Upper lobe of left lung (tissue), 6 donors: ENCODE measurements around the gene AKR1B15. TPM values are rescaled to one million over a fixed set of nuclear protein-coding genes. Genes with fewer than 3 reads are reported as not detected.
A peak's percentile ranks its signal among the peaks of the same experiment; 100 is the strongest.

Experiments
- ATAC-seq, 2 donors: fragments of 200-7000 bp; cut with Tn5 transposase; one replicate each; pipeline ENCODE4 v1.9.1; 2022; ENCODE audit warnings: mild to moderate bottlenecking in 2 of 2, moderate library complexity in 2 of 2; ENCODE audit not compliant: low FRiP score in 2 of 2
- DNase-seq, 2 donors: peaks; one replicate each; pipeline ENCODE4 v3.0.0-alpha.2; 2019 to 2020
- H3K27ac ChIP-seq, 4 donors: fragments of 200-600 bp; sonication (generic); one replicate each; pipeline ENCODE4 v1.5.1; 2016 to 2019
- H3K27me3 ChIP-seq, 4 donors: fragments of 200-600 bp; sonication (generic); one replicate each; pipeline ENCODE4 v1.5.1; 2017 to 2019
- H3K36me3 ChIP-seq, 4 donors: fragments of 200-600 bp; sonication (generic); one replicate each; pipeline ENCODE4 v1.5.1; 2016 to 2019
- H3K4me1 ChIP-seq, 4 donors: fragments of 200-600 bp; sonication (generic); one replicate each; pipeline ENCODE4 v1.5.1; 2018 to 2019
- H3K4me3 ChIP-seq, 4 donors: fragments of 200-600 bp; sonication (generic); one replicate each; pipeline ENCODE4 v1.5.1; 2017 to 2019; ENCODE audit warnings: mild to moderate bottlenecking in 2 of 4, moderate library complexity in 1 of 4
- H3K9me3 ChIP-seq, 4 donors: fragments of 200-600 bp; sonication (generic); one replicate each; pipeline ENCODE4 v1.5.1; 2018 to 2019
- EP300 ChIP-seq, 4 donors: sonication (generic); formaldehyde crosslinking; IDR thresholded peaks; one replicate each; pipeline ENCODE4 v1.5.1; 2017; ENCODE audit warnings: antibody characterized with exemption in 4 of 4, control low read depth in 2 of 4
- POLR2A ChIP-seq, 4 donors: fragments of 450-650 bp; IDR thresholded peaks; one replicate each; pipeline ENCODE4 v1.5.1; 2016 to 2017; ENCODE audit warnings: antibody characterized with exemption in 4 of 4, mild to moderate bottlenecking in 2 of 4
- POLR2AphosphoS5 ChIP-seq, 2 donors: sonication (generic); formaldehyde crosslinking; IDR thresholded peaks; one replicate each; pipeline ENCODE4 v1.5.1; 2017; ENCODE audit warnings: antibody characterized with exemption in 2 of 2
- WGBS, 2 donors: methylation state at CpG; one replicate each; pipeline ENCODE4 v1.1.5; 2017 to 2018; 5-methylcytosine and 5-hydroxymethylcytosine counted together
- total RNA-seq, 6 donors: library from RNA; depleted of rRNA in 4 of 6; stranded (reverse); fragments of >200 nt in 4 of 6; gene quantifications; one replicate each; pipeline versions ENCODE4 v1.1.0 to v1.2.1, GENCODE V29; 2016 to 2021
- TF ChIP-seq, protein P1 (sequence below), 6 experiments: fragments of 450-650 bp in 4 of 6; fragments of 200-600 bp in 2 of 6; sonication (generic) in 2 of 6; IDR thresholded peaks; one replicate each; pipeline ENCODE4 v1.5.1; 2016 to 2019; ENCODE audit warnings: antibody characterized with exemption in 6 of 6
- donor health status: DM: no; HTN: no; CAD: no; lungs with moderate emphysema.
- donor health status: DM: no; HTN: yes; CAD: no; lungs with severe emphysema.

The AKR1B15 gene
- total RNA-seq, 6 donors from 2014 or later = not detected

DNA sequence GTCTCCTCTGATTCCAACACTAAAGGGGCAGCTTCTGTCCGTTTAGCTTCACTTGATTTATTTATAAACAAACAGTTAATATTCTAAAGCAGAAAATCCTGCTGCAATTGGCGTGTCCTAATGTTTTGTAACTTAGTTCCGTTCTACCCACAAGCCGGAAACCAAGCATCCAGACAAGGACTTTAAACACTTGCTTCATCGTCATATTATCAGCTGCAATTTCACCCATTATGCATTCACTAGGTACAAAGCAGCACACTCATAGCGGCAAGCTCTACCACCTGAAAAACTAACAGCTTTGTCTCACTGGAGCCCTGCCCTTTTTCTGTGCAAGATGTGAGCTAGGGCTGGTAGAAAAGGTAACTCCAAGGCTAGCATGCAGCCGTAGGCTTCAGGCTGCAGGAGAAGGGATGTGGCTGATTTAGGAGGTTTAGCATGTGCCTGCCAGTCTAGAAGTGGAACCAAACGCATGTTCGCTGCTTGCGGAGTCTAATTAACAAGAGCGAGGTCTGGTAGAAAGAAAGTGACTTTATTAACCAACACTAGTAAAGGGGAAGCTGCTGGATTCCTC is 54.1 kb downstream of the AKR1B15 start:
- Histone ChIP-seq H3K4me1 (peaks cover 8 to 14% (median 10%) of the 10 kb centered on the region in 4 donors), H3K9me3 (no peaks in the 10 kb centered on the region), H3K27me3 (no peaks in the 10 kb centered on the region), H3K27ac (peak overlapping the region in 3 of 4 donors; percentile 21 to 69 (median 67)), H3K36me3 (no peaks in the 10 kb centered on the region), H3K4me3 (peak overlapping the region in 2 of 4 donors; percentile 0 to 2)
- no peak for ATAC-seq
- no peak for TF ChIP-seq EP300 (IDR thresholded peaks at IDR 0.05)
- TF ChIP-seq, protein P1, sequence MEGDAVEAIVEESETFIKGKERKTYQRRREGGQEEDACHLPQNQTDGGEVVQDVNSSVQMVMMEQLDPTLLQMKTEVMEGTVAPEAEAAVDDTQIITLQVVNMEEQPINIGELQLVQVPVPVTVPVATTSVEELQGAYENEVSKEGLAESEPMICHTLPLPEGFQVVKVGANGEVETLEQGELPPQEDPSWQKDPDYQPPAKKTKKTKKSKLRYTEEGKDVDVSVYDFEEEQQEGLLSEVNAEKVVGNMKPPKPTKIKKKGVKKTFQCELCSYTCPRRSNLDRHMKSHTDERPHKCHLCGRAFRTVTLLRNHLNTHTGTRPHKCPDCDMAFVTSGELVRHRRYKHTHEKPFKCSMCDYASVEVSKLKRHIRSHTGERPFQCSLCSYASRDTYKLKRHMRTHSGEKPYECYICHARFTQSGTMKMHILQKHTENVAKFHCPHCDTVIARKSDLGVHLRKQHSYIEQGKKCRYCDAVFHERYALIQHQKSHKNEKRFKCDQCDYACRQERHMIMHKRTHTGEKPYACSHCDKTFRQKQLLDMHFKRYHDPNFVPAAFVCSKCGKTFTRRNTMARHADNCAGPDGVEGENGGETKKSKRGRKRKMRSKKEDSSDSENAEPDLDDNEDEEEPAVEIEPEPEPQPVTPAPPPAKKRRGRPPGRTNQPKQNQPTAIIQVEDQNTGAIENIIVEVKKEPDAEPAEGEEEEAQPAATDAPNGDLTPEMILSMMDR (IDR thresholded peaks at IDR 0.05) = no peak
- no peak for TF ChIP-seq POLR2A (IDR thresholded peaks at IDR 0.05)
- TF ChIP-seq POLR2AphosphoS5 (IDR thresholded peaks at IDR 0.05) = no peak
- WGBS, 2 donors = 31 to 38% methylated on average over 11 of the region's 11 CpGs
- peak in 1 of 2 donors; percentile 25 for DNase-seq

DNA sequence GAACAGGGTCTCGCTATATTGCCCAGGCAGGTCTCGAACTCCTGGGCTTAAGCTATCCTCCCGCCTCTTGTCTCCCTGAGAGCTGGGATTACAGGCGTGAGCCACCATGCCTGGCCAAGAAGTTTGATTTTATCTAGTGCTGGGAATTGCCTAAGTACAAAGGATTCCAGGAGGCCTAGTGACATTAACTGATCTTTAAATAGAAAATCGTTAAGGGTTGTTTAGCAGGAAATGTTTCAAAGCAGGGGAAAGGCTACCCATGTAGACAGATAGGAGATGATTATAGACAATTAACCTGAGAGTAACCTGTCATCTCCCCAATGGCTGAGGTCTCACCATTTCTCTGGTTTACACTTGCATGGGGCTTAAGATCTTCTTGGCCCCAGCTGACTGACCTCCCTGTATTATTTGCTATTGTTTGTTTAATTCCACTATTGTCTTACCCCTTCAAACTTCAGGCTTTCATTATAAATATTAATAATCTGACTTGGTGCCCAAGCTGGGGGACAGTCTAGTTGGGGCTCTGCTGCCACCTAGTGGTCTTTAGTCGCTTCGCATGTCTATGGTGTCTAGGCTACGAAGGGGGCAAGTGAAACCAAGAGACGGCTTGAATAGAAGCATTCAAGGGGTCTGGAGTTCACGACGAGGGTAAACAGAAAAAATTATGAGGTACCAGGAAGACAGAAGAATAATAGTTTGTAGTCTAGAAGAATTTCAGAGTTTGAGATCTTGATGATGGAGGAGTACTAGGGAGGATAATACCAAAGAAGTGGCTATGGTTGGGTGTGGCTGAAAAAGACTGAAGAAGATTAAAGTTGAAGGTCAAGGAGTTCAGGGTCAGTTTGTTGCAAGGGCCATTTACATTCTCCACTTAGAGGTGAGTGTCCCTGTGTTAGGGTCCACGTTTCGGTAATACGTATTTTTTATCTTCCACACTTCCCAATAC is 57.3 kb downstream of the AKR1B15 start:
- H3K9me3 ChIP-seq = no peaks in the 10 kb centered on the region
- 31 to 32% methylated on average over 14 of the region's 14 CpGs for WGBS, 2 donors
- H3K27me3 ChIP-seq = no peaks in the 10 kb centered on the region
- DNase-seq = peak in 1 of 2 donors; percentile 65
- peak; percentile 86 to 95 for ATAC-seq
- peak overlapping the region in 2 of 4 donors; percentile 9 to 24 for H3K27ac ChIP-seq
- no peak overlapping the region for H3K4me3 ChIP-seq
- TF ChIP-seq, protein P1 (IDR thresholded peaks at IDR 0.05) = peak; percentile 55 to 92 (median 74)
- TF ChIP-seq POLR2A (IDR thresholded peaks at IDR 0.05) = no peak
- no peak for TF ChIP-seq EP300 (IDR thresholded peaks at IDR 0.05)
- TF ChIP-seq POLR2AphosphoS5 (IDR thresholded peaks at IDR 0.05) = no peak
- H3K36me3 ChIP-seq = no peaks in the 10 kb centered on the region
- H3K4me1 ChIP-seq = peaks cover 8 to 14% (median 10%) of the 10 kb centered on the region in 4 donors

DNA sequence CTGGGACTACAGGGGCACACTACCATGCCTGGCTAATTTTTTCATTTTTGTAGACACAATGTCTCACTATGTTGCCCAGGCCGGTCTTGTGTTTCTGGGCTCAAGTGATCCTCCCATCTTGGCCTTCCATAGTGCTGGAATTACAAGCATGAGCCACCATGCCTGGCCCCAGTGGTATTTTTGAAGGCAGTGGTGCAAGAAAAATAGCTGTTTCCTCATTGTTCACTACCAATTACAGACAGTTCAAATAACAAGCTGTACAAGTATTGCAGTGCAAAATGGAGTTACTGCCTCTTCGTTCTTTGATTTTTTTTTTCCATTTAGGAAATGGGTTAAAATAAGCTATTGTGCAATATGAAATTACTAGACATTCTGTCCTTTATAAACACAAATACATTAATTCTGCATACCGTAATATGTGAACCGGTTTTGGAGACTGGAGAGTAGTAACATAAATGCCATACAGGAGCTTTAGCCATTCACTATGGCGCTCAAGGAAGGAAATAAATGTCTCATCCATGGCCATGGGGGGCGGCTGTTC is 62.8 kb downstream of the AKR1B15 start:
- TF ChIP-seq POLR2AphosphoS5 (IDR thresholded peaks at IDR 0.05) (no peak), EP300 (IDR thresholded peaks at IDR 0.05) (no peak), POLR2A (IDR thresholded peaks at IDR 0.05) (no peak)
- TF ChIP-seq, protein P1 (IDR thresholded peaks at IDR 0.05) = no peak
- no peak for DNase-seq
- Histone ChIP-seq H3K27ac (no peak overlapping the region), H3K9me3 (no peaks in the 10 kb centered on the region), H3K4me1 (peaks cover under 1 to 6% (median 3%) of the 10 kb centered on the region in 4 donors), H3K4me3 (no peak overlapping the region), H3K27me3 (no peaks in the 10 kb centered on the region), H3K36me3 (no peaks in the 10 kb centered on the region)
- no peak for ATAC-seq
- 83 to 85% methylated on average over 6 of the region's 6 CpGs for WGBS, 2 donors

DNA sequence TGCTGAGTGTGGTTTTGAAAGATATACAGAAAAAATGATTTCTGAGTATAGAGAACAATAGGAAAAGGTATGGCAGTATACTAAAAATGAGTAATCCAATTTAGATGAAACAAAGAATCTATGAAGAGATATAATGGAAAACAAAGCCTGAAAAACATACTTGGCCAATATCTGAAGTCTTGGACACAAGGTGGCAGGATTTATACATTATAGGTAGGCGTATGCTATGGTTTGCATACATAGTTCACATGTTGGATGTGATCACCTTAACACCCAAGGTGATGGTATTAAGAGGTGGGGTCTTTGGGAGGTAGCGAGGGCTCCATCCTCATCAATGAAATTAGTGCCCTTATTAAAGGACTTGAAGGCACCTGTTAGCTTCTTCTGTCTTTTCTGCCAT is 63.3 kb downstream of the AKR1B15 start:
- no peaks in the 10 kb centered on the region for H3K27me3 ChIP-seq
- no peaks in the 10 kb centered on the region for H3K36me3 ChIP-seq
- ATAC-seq (no peak), DNase-seq (no peak)
- H3K9me3 ChIP-seq = no peaks in the 10 kb centered on the region
- TF ChIP-seq, protein P1 (IDR thresholded peaks at IDR 0.05) = no peak
- no peak for TF ChIP-seq POLR2AphosphoS5 (IDR thresholded peaks at IDR 0.05)
- no peak for TF ChIP-seq EP300 (IDR thresholded peaks at IDR 0.05)
- no peak for TF ChIP-seq POLR2A (IDR thresholded peaks at IDR 0.05)
- peaks cover 0 to 6% (median 3%) of the 10 kb centered on the region in 4 donors for H3K4me1 ChIP-seq
- WGBS, 2 donors = 83 to 87% methylated on average over 2 of the region's 2 CpGs
- no peak overlapping the region for H3K27ac ChIP-seq
- no peak overlapping the region for H3K4me3 ChIP-seq
